Right renal pelvis (tissue), 4 donors: ENCODE results near the gene FCN1. TPM values are rescaled to one million over a fixed set of nuclear protein-coding genes. Genes with fewer than 3 reads are reported as not detected.

Source experiments
- DNase-seq, 4 donors: peaks; one replicate each; pipeline ENCODE4 v3.0.0-alpha.2; 2013; ENCODE audit warnings: low read depth in 4 of 4, low spot score in 3 of 4, missing footprints in 1 of 4
- polyA plus RNA-seq, 4 donors: library from polyadenylated mRNA; unstranded; fragments of 120-200 nt; gene quantifications; one replicate each; pipeline ENCODE4 v1.2.1, GENCODE V29; 2013; ENCODE audit not compliant: insufficient read length in 4 of 4

Gene FCN1
- polyA plus RNA-seq, 4 donors: 1.8 to 3.2 (median 2.7) TPM

- DNase-seq: no peak
Measured at GRCh38 chr9:134918646-134919045, 934 bp upstream of the FCN1 start.

GRCh38 chr9:134916161-134916665 lies 1.5 kb downstream of the FCN1 start:
- no peak for DNase-seq

DNA sequence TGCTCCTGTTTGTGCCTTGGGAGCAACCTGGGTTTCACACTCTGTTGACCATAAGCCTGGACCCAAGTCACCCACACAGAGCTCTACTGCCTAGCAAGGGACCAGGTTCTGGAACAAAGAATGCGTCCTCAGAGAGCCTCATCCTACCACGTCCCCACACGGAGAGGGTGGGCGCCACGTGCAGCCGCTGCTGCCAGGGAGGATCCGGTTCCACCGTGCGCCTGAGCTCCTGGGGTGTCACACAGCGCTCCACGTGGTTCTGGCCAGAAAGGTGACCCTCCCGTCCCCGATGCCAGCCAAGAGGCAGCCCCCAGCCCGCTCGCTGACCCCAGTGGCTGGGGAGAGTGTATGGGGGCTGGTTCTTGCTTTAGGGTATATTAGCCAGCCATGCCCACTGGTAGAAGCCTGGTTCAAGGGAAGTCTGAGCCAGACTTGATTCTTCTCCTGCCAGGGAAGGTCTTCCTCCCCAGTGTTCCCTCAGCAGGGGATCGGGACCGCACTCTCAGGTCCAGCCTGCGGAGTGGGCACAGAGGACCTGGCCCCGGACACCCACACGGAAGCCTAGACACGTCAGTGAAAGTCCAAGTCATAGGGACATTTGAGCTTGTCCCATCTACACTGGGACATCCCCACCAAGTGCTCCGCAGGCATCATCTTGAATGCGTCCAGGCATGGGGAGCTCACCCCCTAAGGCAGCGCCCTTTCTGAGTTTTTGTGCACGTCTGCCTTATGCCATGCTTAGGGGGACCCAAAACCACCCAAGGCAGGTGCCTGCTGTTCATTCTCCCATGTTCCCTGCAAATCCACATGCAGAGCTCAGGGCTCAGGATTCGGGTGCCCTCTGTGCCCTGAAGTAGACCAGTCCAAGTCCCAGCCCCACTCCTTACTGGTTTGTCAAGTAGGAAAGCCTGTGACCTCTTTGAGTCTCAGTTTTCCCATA lies 2.4 kb downstream of the FCN1 start:
- no peak for DNase-seq

DNA sequence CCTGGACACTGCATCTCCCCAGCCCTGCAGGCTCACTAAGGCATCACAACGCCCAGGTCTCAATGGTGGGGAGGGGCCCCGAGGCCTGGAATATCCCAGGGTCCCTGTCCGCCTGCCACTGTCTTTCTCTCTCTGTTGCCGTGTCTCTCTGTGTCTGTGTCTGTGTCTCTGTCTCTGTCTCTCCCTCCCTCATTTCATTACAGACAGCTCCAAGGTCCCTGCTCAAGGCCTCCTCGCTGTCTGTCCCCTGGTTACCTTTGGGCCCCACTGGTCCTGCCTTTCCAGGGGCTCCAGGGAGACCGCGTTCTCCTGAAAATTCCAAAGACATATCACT lies 3.2 kb downstream of the FCN1 start:
- no peak for DNase-seq

- DNase-seq: no peak
Measured at GRCh38 chr9:134913713-134914500, 3.8 kb downstream of the FCN1 start.

DNA sequence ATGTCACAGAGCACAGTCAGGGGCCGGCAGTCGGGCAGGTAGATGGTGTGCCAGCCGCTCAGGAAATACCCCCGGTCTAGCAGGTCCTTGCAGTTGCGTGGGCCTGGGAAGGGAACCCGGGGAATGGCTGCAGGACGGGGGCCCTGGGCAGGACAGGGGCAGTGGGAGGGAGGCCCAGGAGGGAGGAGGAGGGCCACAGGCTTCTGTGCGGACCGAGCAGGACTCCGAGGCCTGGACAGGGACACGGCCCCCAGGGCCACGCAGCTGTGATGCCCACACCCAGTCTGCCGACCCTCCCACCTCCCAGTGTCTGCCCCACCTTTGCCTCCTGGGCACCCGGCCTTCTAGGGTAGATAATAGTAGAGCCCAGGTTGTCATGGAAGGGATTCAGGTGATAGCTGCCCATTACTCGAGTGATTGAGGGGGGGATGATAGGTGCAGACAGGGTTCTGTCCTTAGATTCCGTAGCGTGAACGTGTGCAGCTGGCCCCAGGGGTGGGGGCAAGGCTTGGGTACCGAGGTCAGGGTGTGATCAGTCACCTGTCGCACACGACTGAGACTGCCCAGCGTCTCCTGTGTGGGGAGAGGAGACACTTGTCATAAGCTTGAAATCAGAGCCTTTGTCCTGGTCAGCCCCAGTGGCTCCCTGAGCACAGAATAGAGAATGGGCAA lies 4.5 kb downstream of the FCN1 start:
- DNase-seq: no peak

- DNase-seq: no peak
Measured at GRCh38 chr9:134912126-134912840, 5.4 kb downstream of the FCN1 start.

GRCh38 chr9:134909511-134910481 lies 7.9 kb downstream of the FCN1 start:
- no peak for DNase-seq

GRCh38 chr9:134908524-134909309 lies 9.0 kb downstream of the FCN1 start:
- no peak for DNase-seq

GRCh38 chr9:134902936-134903335 lies 14.8 kb downstream of the FCN1 start:
- no peak for DNase-seq

- DNase-seq: no peak
Measured at GRCh38 chr9:134899818-134900217, 17.9 kb downstream of the FCN1 start.

DNA sequence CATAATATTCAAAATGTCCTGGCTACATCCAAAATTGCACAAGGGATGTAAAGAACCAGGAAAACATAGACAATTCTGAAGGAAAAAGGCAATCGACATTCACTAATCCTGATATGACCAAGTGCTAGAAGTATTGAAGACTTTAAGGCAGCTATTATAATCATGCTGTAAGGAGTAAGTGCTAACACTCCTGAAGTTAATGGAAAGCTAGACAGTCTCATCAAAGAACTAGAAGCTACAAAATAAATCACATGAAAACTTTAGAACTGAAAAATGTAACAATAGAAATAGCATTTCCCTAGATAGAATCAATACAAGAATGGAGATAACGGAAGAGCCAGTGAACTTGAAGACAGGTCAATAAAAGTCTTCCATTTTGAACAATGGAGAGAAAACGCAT lies 18.5 kb downstream of the FCN1 start:
- no peak for DNase-seq

DNA sequence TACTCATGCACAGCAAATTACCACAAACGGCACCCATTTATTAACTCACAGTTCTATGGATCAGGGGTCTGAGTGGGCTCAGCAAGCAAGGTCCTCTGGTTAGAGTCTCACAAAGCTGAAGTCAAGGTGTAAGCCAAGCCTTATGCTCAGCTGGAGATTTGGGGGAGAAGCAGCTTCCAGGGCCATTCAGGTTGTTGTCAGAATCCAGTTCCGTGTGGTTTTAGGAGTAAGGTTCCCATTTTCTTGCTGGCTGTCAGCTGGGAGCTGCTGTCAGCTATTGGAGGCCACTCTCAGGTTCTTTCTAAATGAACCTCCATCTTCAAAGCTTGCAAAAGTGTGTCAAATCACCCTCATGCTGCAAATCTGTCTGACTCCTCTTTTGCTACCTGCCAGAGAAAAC lies 19.4 kb downstream of the FCN1 start:
- DNase-seq: no peak

GRCh38 chr9:134897584-134898170 lies 20.0 kb downstream of the FCN1 start:
- no peak for DNase-seq

DNA sequence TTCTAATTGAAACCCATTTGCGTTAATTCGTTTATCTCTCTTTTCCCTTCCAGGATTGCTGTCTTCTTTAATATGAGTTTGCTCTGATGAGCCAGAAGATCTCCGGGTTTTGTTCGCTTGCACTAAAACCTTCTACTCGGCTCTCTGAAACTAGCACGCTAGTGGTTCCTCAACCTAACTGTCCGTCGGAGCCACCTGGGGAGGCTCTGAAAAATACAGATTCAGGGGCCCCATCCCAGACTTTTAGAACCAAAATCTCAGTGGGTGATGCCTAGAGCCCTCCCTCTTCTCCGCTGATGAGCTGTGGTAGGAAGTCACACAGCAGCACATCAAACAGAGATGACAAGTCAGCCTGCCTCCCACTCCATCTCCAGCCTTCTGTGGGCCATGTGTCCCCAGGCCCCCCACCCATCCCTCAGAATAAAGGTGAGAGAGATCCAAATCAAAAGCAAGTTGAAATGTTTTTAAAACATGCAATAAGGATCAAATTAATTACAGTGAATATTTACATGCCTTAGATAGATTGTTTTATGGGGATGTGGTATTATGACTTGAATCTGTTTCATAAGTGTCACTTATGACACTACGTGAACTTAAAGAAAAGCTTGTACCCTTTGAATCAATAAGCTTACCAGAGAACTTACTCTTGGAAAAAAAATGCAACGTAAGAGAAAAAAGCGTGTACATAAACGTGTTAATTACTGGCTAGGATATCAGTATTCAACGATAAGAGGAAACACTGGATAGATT lies 20.7 kb downstream of the FCN1 start:
- DNase-seq: no peak

GRCh38 chr9:134895908-134896833 lies 21.5 kb downstream of the FCN1 start:
- no peak for DNase-seq
